Keratinocyte (primary cell): ENCODE results near the gene AARS2.

Source experiments
- CTCF ChIP-seq, 3 experiments: IDR thresholded peaks in 1 of 3; conservative IDR thresholded peaks in 1 of 3; optimal IDR thresholded peaks in 1 of 3; 2 replicates in 2 of 3; 3 replicates in 1 of 3; pipeline versions ENCODE3 to v1.5.1; 2011; ENCODE audit warnings: low read length in 3 of 3, mild to moderate bottlenecking in 3 of 3, moderate library complexity in 2 of 3, control low read depth in 1 of 3, inconsistent platforms in 1 of 3; ENCODE audit not compliant: insufficient read depth in 2 of 3; ENCODE audit errors: extremely low read depth in 1 of 3
- EZH2 ChIP-seq: IDR thresholded peaks from one replicate; pipeline ENCODE4 v1.6.1; 2012; ENCODE audit warnings: inconsistent platforms, mild to moderate bottlenecking, low read length, moderate library complexity

GRCh38 chr6:44335631-44336030 lies 22.5 kb upstream of the AARS2 start:
- TF ChIP-seq CTCF (optimal IDR thresholded peaks at IDR 0.05 in 1 of 3, IDR thresholded peaks at IDR 0.05 in 1 of 3, conservative IDR thresholded peaks at IDR 0.05 in 1 of 3; ENCODE audit: extremely low read depth in 1 of 3, insufficient read depth in 2 of 3, low read length in 3 of 3) (no peak), EZH2 (no peak)
